Liver (tissue), 3 donors: ENCODE measurements around the gene GRIP1.

Experiments
- EGR1 ChIP-seq, 2 donors: IDR thresholded peaks; 2 replicates each; pipeline ENCODE4 v1.6.1; 2016 to 2018; ENCODE audit warnings: antibody characterized with exemption in 2 of 2, low read depth in 2 of 2
- GABPA ChIP-seq, 2 donors: IDR thresholded peaks in 1 of 2; conservative IDR thresholded peaks in 1 of 2; 2 replicates each; pipeline ENCODE4 v1.6.1; 2016; ENCODE audit warnings: antibody characterized with exemption in 2 of 2, mild to moderate bottlenecking in 1 of 2, moderate library complexity in 1 of 2
- HNF4A ChIP-seq, 2 donors: conservative IDR thresholded peaks; 2 replicates each; pipeline ENCODE4 v1.6.1; 2016; ENCODE audit warnings: antibody characterized with exemption in 2 of 2, mild to moderate bottlenecking in 2 of 2
- HNF4G ChIP-seq: IDR thresholded peaks from 2 replicates; pipeline ENCODE4 v1.6.1; 2016; ENCODE audit warnings: antibody characterized with exemption
- JUND ChIP-seq, 2 donors: IDR thresholded peaks; 2 replicates each; pipeline ENCODE4 v1.6.1; 2016; ENCODE audit warnings: antibody characterized with exemption in 2 of 2
- RAD21 ChIP-seq, 2 donors: IDR thresholded peaks; 2 replicates each; pipeline ENCODE4 v1.6.1; 2016; ENCODE audit warnings: antibody characterized with exemption in 2 of 2, mild to moderate bottlenecking in 2 of 2
- TAF1 ChIP-seq: conservative IDR thresholded peaks from 2 replicates; pipeline ENCODE4 v1.6.1; 2016; ENCODE audit warnings: antibody characterized with exemption, mild to moderate bottlenecking
- YY1 ChIP-seq: IDR thresholded peaks from 2 replicates; pipeline ENCODE4 v1.6.1; 2016; ENCODE audit warnings: antibody characterized with exemption, mild to moderate bottlenecking
- TF ChIP-seq, protein P1 (sequence below): fragments of 150-350 bp; IDR thresholded peaks from 2 replicates; pipeline ENCODE4 v1.5.1; 2017; ENCODE audit warnings: improper control_type of control experiment, low read depth, low read length; ENCODE audit not compliant: missing input control
- TF ChIP-seq, protein P2 (sequence below): IDR thresholded peaks from 2 replicates; pipeline ENCODE4 v1.6.1; 2016; ENCODE audit warnings: antibody characterized with exemption, mild to moderate bottlenecking
- TF ChIP-seq, protein P3 (sequence below): IDR thresholded peaks from 2 replicates; pipeline ENCODE4 v1.6.1; 2016; ENCODE audit warnings: antibody characterized with exemption
- TF ChIP-seq, protein P4 (sequence below): IDR thresholded peaks from 2 replicates; pipeline ENCODE4 v1.6.1; 2016; ENCODE audit warnings: antibody characterized with exemption
- TF ChIP-seq, protein P5 (sequence below): IDR thresholded peaks from 2 replicates; pipeline ENCODE4 v1.6.1; 2016; ENCODE audit warnings: antibody characterized with exemption
- donor health status: healthy.
- donor health status: healthy.

DNA sequence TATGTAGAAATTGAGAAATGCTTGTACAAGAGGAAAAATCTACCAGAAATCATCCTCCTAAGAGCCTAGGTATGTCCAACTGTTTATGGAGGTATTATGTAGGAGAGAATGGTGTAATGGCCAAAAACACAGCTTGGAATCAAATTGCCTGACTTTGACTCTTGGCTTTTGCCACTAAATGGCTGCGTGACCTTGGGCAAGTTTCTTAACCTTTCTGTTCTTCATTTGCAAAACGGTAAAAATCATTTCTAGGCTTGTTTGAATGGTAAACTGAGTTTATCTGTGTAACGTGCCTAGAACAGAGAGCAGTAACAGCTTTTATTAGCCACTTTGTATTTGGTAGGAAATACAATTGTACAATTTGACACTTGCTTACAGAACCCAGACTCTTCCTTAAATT, 4.9 kb upstream of the GRIP1 start:
- TF ChIP-seq, protein P1, sequence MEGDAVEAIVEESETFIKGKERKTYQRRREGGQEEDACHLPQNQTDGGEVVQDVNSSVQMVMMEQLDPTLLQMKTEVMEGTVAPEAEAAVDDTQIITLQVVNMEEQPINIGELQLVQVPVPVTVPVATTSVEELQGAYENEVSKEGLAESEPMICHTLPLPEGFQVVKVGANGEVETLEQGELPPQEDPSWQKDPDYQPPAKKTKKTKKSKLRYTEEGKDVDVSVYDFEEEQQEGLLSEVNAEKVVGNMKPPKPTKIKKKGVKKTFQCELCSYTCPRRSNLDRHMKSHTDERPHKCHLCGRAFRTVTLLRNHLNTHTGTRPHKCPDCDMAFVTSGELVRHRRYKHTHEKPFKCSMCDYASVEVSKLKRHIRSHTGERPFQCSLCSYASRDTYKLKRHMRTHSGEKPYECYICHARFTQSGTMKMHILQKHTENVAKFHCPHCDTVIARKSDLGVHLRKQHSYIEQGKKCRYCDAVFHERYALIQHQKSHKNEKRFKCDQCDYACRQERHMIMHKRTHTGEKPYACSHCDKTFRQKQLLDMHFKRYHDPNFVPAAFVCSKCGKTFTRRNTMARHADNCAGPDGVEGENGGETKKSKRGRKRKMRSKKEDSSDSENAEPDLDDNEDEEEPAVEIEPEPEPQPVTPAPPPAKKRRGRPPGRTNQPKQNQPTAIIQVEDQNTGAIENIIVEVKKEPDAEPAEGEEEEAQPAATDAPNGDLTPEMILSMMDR = no peak
- no peak for TF ChIP-seq TAF1
- TF ChIP-seq, protein P2, sequence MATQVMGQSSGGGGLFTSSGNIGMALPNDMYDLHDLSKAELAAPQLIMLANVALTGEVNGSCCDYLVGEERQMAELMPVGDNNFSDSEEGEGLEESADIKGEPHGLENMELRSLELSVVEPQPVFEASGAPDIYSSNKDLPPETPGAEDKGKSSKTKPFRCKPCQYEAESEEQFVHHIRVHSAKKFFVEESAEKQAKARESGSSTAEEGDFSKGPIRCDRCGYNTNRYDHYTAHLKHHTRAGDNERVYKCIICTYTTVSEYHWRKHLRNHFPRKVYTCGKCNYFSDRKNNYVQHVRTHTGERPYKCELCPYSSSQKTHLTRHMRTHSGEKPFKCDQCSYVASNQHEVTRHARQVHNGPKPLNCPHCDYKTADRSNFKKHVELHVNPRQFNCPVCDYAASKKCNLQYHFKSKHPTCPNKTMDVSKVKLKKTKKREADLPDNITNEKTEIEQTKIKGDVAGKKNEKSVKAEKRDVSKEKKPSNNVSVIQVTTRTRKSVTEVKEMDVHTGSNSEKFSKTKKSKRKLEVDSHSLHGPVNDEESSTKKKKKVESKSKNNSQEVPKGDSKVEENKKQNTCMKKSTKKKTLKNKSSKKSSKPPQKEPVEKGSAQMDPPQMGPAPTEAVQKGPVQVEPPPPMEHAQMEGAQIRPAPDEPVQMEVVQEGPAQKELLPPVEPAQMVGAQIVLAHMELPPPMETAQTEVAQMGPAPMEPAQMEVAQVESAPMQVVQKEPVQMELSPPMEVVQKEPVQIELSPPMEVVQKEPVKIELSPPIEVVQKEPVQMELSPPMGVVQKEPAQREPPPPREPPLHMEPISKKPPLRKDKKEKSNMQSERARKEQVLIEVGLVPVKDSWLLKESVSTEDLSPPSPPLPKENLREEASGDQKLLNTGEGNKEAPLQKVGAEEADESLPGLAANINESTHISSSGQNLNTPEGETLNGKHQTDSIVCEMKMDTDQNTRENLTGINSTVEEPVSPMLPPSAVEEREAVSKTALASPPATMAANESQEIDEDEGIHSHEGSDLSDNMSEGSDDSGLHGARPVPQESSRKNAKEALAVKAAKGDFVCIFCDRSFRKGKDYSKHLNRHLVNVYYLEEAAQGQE = no peak
- TF ChIP-seq HNF4A (conservative IDR thresholded peaks at IDR 0.05) = no peak
- TF ChIP-seq, protein P3, sequence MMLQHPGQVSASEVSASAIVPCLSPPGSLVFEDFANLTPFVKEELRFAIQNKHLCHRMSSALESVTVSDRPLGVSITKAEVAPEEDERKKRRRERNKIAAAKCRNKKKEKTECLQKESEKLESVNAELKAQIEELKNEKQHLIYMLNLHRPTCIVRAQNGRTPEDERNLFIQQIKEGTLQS = no peak
- no peak for TF ChIP-seq RAD21 (IDR thresholded peaks at IDR 0.05)
- TF ChIP-seq YY1 = no peak
- TF ChIP-seq, protein P4, sequence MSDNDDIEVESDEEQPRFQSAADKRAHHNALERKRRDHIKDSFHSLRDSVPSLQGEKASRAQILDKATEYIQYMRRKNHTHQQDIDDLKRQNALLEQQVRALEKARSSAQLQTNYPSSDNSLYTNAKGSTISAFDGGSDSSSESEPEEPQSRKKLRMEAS = no peak
- TF ChIP-seq GABPA (IDR thresholded peaks at IDR 0.05 in 1 of 2, conservative IDR thresholded peaks at IDR 0.05 in 1 of 2) = no peak
- TF ChIP-seq JUND (IDR thresholded peaks at IDR 0.05) = no peak
- TF ChIP-seq HNF4G = no peak
- TF ChIP-seq, protein P5, sequence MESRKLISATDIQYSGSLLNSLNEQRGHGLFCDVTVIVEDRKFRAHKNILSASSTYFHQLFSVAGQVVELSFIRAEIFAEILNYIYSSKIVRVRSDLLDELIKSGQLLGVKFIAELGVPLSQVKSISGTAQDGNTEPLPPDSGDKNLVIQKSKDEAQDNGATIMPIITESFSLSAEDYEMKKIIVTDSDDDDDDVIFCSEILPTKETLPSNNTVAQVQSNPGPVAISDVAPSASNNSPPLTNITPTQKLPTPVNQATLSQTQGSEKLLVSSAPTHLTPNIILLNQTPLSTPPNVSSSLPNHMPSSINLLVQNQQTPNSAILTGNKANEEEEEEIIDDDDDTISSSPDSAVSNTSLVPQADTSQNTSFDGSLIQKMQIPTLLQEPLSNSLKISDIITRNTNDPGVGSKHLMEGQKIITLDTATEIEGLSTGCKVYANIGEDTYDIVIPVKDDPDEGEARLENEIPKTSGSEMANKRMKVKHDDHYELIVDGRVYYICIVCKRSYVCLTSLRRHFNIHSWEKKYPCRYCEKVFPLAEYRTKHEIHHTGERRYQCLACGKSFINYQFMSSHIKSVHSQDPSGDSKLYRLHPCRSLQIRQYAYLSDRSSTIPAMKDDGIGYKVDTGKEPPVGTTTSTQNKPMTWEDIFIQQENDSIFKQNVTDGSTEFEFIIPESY = no peak
- TF ChIP-seq EGR1 (IDR thresholded peaks at IDR 0.05; ENCODE audit: low read depth in 2 of 2) = no peak
